ENCODE results near the gene GRP.

GRP gene

GRCh38 chr18:59274533-59274928 lies 54.6 kb downstream of the GRP start:
- peak overlapping the region in 1 of 2 donors; percentile 60 for H3K4me3 Mint-ChIP-seq

DNA sequence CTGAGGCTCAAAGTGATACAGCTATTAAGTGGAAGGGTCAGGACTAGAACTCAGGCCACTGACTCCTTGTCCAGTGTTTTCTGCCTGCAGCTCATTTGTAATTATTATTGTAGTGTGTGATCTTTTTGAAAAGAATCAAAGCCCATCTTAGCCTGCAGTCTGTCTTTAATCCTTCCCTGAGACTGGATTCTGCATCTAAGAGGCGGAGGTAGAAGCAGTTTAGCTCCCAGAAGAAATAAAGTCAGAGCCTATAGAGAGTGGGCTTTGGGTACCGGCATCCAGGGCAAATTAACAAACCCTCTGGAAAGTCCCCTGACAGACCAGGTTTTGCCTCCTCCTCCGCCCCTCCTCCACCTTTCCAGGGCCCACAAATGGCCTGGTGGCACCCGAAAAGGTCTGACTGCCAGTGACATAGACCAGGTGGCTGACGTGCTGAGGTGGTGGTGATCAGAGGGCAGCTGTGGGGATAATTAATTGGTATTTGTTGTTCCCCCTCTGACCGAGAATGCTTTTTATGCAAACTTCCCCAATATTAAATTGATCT lies 55.5 kb downstream of the GRP start:
- no peak for ATAC-seq (replicated peaks)
- H3K36me3 Mint-ChIP-seq (ENCODE audit: insufficient read depth), result no peaks in the 10 kb centered on the region
- no peaks in the 10 kb centered on the region for H3K9me3 Mint-ChIP-seq
- H3K27me3 Mint-ChIP-seq, result peaks cover 81 to 85% of the 10 kb centered on the region in 2 donors
- no peak overlapping the region for H3K27ac Mint-ChIP-seq
- H3K4me1 Mint-ChIP-seq (ENCODE audit: low read depth in 2 of 2), result peaks cover 7 to 8% of the 10 kb centered on the region in 2 donors
- H3K4me3 Mint-ChIP-seq, result no peak overlapping the region
- DNase-seq, result no peak

More at GRCh38 chr18:59274533-59274928, 54.6 kb downstream of the GRP start:
- Mint-ChIP-seq H3K27ac (no peak overlapping the region), H3K9me3 (no peaks in the 10 kb centered on the region), H3K27me3 (peaks cover 83 to 86% of the 10 kb centered on the region in 2 donors), H3K4me1 (ENCODE audit: low read depth in 2 of 2) (peaks cover 12% of the 10 kb centered on the region in 2 donors), H3K36me3 (ENCODE audit: insufficient read depth) (no peaks in the 10 kb centered on the region)
- DNase-seq (no peak), ATAC-seq (replicated peaks) (no peak)

DNA sequence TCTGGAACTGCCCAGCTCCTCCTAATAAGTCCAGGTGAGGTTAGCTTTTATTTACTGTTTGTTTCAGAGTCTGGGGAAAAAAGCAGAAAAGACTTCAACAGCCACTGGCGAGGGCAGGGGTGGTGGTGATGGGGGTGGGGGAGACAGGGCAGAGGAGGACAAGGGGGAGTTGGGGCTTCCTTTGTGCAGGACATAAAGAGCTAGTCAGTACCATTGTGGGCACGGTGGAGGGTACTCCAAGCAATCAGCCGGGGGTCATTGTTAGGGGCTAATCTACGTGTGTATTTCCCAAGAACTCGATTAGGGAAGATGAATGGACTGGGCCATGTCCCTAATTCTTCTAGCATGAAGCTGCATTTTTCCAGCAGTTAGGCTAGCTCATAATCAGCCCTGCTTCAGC lies 56.1 kb downstream of the GRP start:
- Mint-ChIP-seq H3K4me1 (ENCODE audit: low read depth in 2 of 2) (peaks cover 7 to 8% of the 10 kb centered on the region in 2 donors), H3K27me3 (peaks cover 80 to 85% of the 10 kb centered on the region in 2 donors), H3K4me3 (no peak overlapping the region), H3K27ac (no peak overlapping the region), H3K9me3 (no peaks in the 10 kb centered on the region), H3K36me3 (ENCODE audit: insufficient read depth) (no peaks in the 10 kb centered on the region)
- DNase-seq (no peak), ATAC-seq (replicated peaks) (no peak)

GRCh38 chr18:59278793-59279192 lies 58.8 kb downstream of the GRP start:
- no peak for DNase-seq
- H3K4me1 Mint-ChIP-seq (ENCODE audit: low read depth in 2 of 2), result peaks cover 3 to 5% of the 10 kb centered on the region in 2 donors
- H3K9me3 Mint-ChIP-seq, result no peaks in the 10 kb centered on the region
- H3K36me3 Mint-ChIP-seq (ENCODE audit: insufficient read depth), result no peaks in the 10 kb centered on the region
- no peak for ATAC-seq (replicated peaks)
- peaks cover 84 to 88% of the 10 kb centered on the region in 2 donors for H3K27me3 Mint-ChIP-seq
- H3K27ac Mint-ChIP-seq, result no peak overlapping the region
- no peak overlapping the region for H3K4me3 Mint-ChIP-seq

DNA sequence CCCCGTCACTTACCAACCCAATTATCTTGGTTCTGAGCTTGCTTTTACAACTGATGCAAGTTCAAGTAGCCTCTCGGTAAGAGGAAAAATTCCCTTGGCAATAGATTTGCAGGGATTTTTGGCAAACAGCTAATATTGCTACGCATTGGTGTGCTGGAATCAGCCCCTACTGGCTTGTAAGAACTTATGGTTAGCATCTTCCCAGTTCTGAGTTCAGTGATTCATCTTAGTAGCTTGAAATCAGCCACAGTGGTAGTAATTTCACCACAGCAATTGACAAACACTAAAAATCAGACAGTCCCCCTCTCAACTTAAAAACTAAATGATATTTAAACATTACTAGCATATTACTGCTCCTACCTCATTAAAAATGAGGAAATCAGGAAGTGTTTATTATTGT lies 59.2 kb downstream of the GRP start:
- Mint-ChIP-seq H3K36me3 (ENCODE audit: insufficient read depth) (no peaks in the 10 kb centered on the region), H3K27ac (no peak overlapping the region), H3K27me3 (peaks cover 84 to 88% of the 10 kb centered on the region in 2 donors), H3K4me3 (no peak overlapping the region), H3K9me3 (no peaks in the 10 kb centered on the region), H3K4me1 (ENCODE audit: low read depth in 2 of 2) (peaks cover 0 to 2% of the 10 kb centered on the region in 2 donors)
- ATAC-seq (replicated peaks) (no peak), DNase-seq (no peak)

- H3K4me1 Mint-ChIP-seq (ENCODE audit: low read depth in 2 of 2), result no peaks in the 10 kb centered on the region
- no peak overlapping the region for H3K4me3 Mint-ChIP-seq
- peaks cover 84 to 88% of the 10 kb centered on the region in 2 donors for H3K27me3 Mint-ChIP-seq
- no peaks in the 10 kb centered on the region for H3K9me3 Mint-ChIP-seq
- H3K36me3 Mint-ChIP-seq (ENCODE audit: insufficient read depth), result no peaks in the 10 kb centered on the region
- DNase-seq (no peak), ATAC-seq (replicated peaks) (no peak)
- H3K27ac Mint-ChIP-seq, result no peak overlapping the region
These were observed 59.8 kb downstream of the GRP start for GRCh38 chr18:59279722-59280121.
